Testis (tissue), 3 donors: ENCODE results near the gene KLHDC4. TPM values are rescaled to one million over a fixed set of nuclear protein-coding genes. Genes with fewer than 3 reads are reported as not detected.

ENCODE experiments used
- DNase-seq: peaks from one replicate; pipeline ENCODE4 v3.0.0-alpha.2; 2019
- H3K27ac ChIP-seq, 2 donors: fragments of 200-600 bp; sonication (generic); one replicate each; pipeline ENCODE4 v1.5.1; 2019
- H3K27me3 ChIP-seq: fragments of 200-600 bp; sonication (generic); one replicate; pipeline ENCODE4 v1.5.1; 2019
- H3K36me3 ChIP-seq: fragments of 200-600 bp; sonication (generic); one replicate; pipeline ENCODE4 v1.5.1; 2017; ENCODE audit warnings: low read depth; ENCODE audit errors: missing control alignments
- H3K4me1 ChIP-seq: fragments of 200-600 bp; sonication (generic); one replicate; pipeline ENCODE4 v1.5.1; 2019
- H3K4me3 ChIP-seq, 2 donors: fragments of 200-600 bp; sonication (generic); one replicate each; pipeline ENCODE4 v1.5.1; 2017 to 2019
- H3K9me3 ChIP-seq: fragments of 200-600 bp; sonication (generic); one replicate; pipeline ENCODE4 v1.5.1; 2017
- POLR2A ChIP-seq: fragments of 450-650 bp; IDR thresholded peaks from one replicate; pipeline ENCODE4 v1.6.1; 2017; ENCODE audit warnings: antibody characterized with exemption, mild to moderate bottlenecking, moderate library complexity
- WGBS, 2 donors: methylation state at CpG; one replicate each; pipeline ENCODE4 v1.1.5; 2018; 5-methylcytosine and 5-hydroxymethylcytosine counted together
- intact Hi-C: fragments of 100-400 bp; cut with DNase I; formaldehyde crosslinking; loops from one replicate; pipeline ENCODE4 v1.15.1; 2023; ENCODE audit warnings: low total_unique reads
- polyA plus RNA-seq: library from polyadenylated mRNA; stranded (reverse); fragments of 350-450 nt; fragmentation: Illumina TruSeq; extraction: RNeasy Lipid Tissue Mini Kit (QIAGEN cat#74804); gene quantifications from one replicate; pipeline ENCODE4 v1.2.3, GENCODE V29; 2014; ENCODE audit warnings: low read depth, low replicate concordance; ENCODE audit not compliant: insufficient read depth
- total RNA-seq, 2 donors: library from RNA; depleted of rRNA; stranded (reverse); fragments of >200 nt; gene quantifications; one replicate each; pipeline ENCODE4 v1.2.3, GENCODE V29; 2016
- TF ChIP-seq, protein P1 (sequence below), 3 experiments: fragments of 450-650 bp in 2 of 3; fragments of 200-600 bp in 1 of 3; sonication (generic) in 1 of 3; IDR thresholded peaks; one replicate each; pipeline ENCODE4 v1.5.1; 2016 to 2019; ENCODE audit warnings: antibody characterized with exemption in 3 of 3, mild to moderate bottlenecking in 2 of 3, moderate library complexity in 1 of 3

The KLHDC4 gene
- total and polyA plus RNA-seq, 3 donors from 2014 or later: 60.6 to 130 (median 79.2) TPM

DNA sequence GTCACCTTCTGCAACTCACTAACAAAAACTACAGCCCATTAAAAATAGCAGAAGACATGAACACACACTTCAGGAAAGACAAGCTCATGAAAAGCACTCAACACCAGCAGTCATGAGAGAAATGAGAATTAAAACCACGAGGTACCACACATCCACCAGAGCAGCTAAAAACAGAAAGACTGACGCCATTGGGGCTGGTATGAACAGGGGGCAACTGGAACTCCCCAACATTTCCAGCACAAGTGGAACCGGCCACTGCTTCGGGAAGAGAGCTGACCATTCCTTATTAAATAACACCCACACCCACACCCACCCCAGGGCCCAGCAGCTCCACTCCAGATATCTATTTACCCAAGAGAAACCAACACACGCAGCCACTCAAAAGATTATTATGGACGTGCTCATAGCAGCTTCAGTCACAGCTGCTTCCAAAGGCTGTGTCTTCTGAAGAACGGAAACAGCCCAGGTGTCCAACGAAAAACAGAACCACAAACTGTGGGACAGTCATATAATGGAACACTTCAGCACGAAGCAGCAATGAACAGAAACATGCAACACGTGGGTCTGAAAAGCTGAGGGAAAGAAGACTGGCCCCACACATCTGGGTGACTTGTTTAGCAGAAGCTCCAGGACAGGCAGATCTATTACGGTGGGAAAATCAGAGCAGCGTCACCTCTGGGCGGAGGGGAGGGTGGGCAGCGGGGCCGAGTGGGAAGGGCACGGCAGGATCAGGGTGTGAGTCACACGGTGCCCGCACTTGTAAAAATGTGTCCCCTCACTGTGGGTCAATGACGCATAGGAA lies 41.1 kb downstream of the KLHDC4 start:
- H3K27ac ChIP-seq: no peak overlapping the region
- DNase-seq: no peak
- peaks cover 16% of the 10 kb centered on the region for H3K4me1 ChIP-seq
- intact Hi-C loops: no loop called here
- TF ChIP-seq, protein P1, sequence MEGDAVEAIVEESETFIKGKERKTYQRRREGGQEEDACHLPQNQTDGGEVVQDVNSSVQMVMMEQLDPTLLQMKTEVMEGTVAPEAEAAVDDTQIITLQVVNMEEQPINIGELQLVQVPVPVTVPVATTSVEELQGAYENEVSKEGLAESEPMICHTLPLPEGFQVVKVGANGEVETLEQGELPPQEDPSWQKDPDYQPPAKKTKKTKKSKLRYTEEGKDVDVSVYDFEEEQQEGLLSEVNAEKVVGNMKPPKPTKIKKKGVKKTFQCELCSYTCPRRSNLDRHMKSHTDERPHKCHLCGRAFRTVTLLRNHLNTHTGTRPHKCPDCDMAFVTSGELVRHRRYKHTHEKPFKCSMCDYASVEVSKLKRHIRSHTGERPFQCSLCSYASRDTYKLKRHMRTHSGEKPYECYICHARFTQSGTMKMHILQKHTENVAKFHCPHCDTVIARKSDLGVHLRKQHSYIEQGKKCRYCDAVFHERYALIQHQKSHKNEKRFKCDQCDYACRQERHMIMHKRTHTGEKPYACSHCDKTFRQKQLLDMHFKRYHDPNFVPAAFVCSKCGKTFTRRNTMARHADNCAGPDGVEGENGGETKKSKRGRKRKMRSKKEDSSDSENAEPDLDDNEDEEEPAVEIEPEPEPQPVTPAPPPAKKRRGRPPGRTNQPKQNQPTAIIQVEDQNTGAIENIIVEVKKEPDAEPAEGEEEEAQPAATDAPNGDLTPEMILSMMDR (IDR thresholded peaks at IDR 0.05): no peak
- TF ChIP-seq POLR2A: no peak
- no peaks in the 10 kb centered on the region for H3K27me3 ChIP-seq
- H3K36me3 ChIP-seq: no peaks in the 10 kb centered on the region
- H3K4me3 ChIP-seq: no peak overlapping the region
- WGBS, 2 donors: 86 to 96% methylated on average over 19 of the region's 19 CpGs
- H3K9me3 ChIP-seq: no peaks in the 10 kb centered on the region

- DNase-seq: peak; percentile 93
- Histone ChIP-seq H3K36me3 (no peaks in the 10 kb centered on the region), H3K27me3 (no peaks in the 10 kb centered on the region), H3K4me1 (peaks cover 16% of the 10 kb centered on the region), H3K4me3 (no peak overlapping the region), H3K9me3 (no peaks in the 10 kb centered on the region), H3K27ac (peak overlapping the region in 1 of 2 donors; percentile 31)
- intact Hi-C loops: no loop called here
- 51 to 62% methylated on average over 12 of the region's 12 CpGs for WGBS, 2 donors
- TF ChIP-seq POLR2A: no peak
- TF ChIP-seq, protein P1 (IDR thresholded peaks at IDR 0.05): no peak
These were observed 42.6 kb downstream of the KLHDC4 start for GRCh38 chr16:87723226-87723623.

GRCh38 chr16:87722590-87723225 lies 43.1 kb downstream of the KLHDC4 start:
- peak overlapping the region in 1 of 2 donors; percentile 31 for H3K27ac ChIP-seq
- no peaks in the 10 kb centered on the region for H3K36me3 ChIP-seq
- TF ChIP-seq, protein P1 (IDR thresholded peaks at IDR 0.05): no peak
- TF ChIP-seq POLR2A: no peak

GRCh38 chr16:87721622-87722585 lies 43.9 kb downstream of the KLHDC4 start:
- no peaks in the 10 kb centered on the region for H3K9me3 ChIP-seq
- intact Hi-C loops: no loop called here
- H3K27ac ChIP-seq: no peak overlapping the region
- TF ChIP-seq, protein P1 (IDR thresholded peaks at IDR 0.05): no peak
- H3K36me3 ChIP-seq: no peaks in the 10 kb centered on the region
- no peak overlapping the region for H3K4me3 ChIP-seq
- WGBS, 2 donors: 77 to 86% methylated on average over 26 to 33 of the region's 33 CpGs
- peak; percentile 35 for DNase-seq
- H3K27me3 ChIP-seq: no peaks in the 10 kb centered on the region
- peaks cover 16% of the 10 kb centered on the region for H3K4me1 ChIP-seq

More at GRCh38 chr16:87722590-87723225, 43.1 kb downstream of the KLHDC4 start:
- no peaks in the 10 kb centered on the region for H3K27me3 ChIP-seq
- no peak overlapping the region for H3K4me3 ChIP-seq
- intact Hi-C loops: no loop called here
- H3K4me1 ChIP-seq: peaks cover 16% of the 10 kb centered on the region
- H3K9me3 ChIP-seq: no peaks in the 10 kb centered on the region
- no peak for DNase-seq
- whole genome bisulfite sequencing, 2 donors: 78 to 90% methylated on average over 19 of the region's 19 CpGs
